ENCODE results near the gene WWOX. TPM values are rescaled to one million over a fixed set of nuclear protein-coding genes. Genes with fewer than 3 reads are reported as not detected.

The WWOX gene
- total RNA-seq, 1 donor from 2014 or later: 19.2 TPM

GRCh38 chr16:78543023-78543422 lies 443.6 kb downstream of the WWOX start:
- Histone ChIP-seq H3K27ac (no peak overlapping the region), H3K4me1 (no peaks in the 10 kb centered on the region), H3K36me3 (no peaks in the 10 kb centered on the region), H3K27me3 (ENCODE audit: low read depth) (no peaks in the 10 kb centered on the region), H3K9me3 (no peaks in the 10 kb centered on the region), H3K4me3 (no peak overlapping the region)
- no peak for TF ChIP-seq CTCF (IDR thresholded peaks at IDR 0.05)
- intact Hi-C loops (cut with DNase I): no loop called here
- DNase-seq (no peak), ATAC-seq (no peak)

GRCh38 chr16:78549366-78549765 lies 449.9 kb downstream of the WWOX start:
- ATAC-seq (no peak), DNase-seq (no peak)
- H3K27me3 ChIP-seq (ENCODE audit: low read depth): no peaks in the 10 kb centered on the region
- no peak overlapping the region for H3K27ac ChIP-seq
- no peaks in the 10 kb centered on the region for H3K4me1 ChIP-seq
- no peak for TF ChIP-seq CTCF (IDR thresholded peaks at IDR 0.05)
- no peaks in the 10 kb centered on the region for H3K9me3 ChIP-seq
- no peaks in the 10 kb centered on the region for H3K36me3 ChIP-seq
- H3K4me3 ChIP-seq: no peak overlapping the region
- intact Hi-C loops (cut with DNase I): no loop called here

- no peak for DNase-seq
- Histone ChIP-seq H3K4me1 (no peaks in the 10 kb centered on the region), H3K27me3 (ENCODE audit: low read depth) (no peaks in the 10 kb centered on the region), H3K9me3 (no peaks in the 10 kb centered on the region), H3K4me3 (no peak overlapping the region), H3K36me3 (no peaks in the 10 kb centered on the region), H3K27ac (no peak overlapping the region)
- TF ChIP-seq CTCF (IDR thresholded peaks at IDR 0.05): no peak
- intact Hi-C loops (cut with DNase I): no loop called here
- ATAC-seq: peak; percentile 74 to 81
Measured at GRCh38 chr16:78551487-78552085, 452.1 kb downstream of the WWOX start.

GRCh38 chr16:78552106-78552675 lies 452.7 kb downstream of the WWOX start:
- TF ChIP-seq CTCF (IDR thresholded peaks at IDR 0.05): no peak
- intact Hi-C loops (cut with DNase I): no loop called here
- Histone ChIP-seq H3K27me3 (ENCODE audit: low read depth) (no peaks in the 10 kb centered on the region), H3K4me3 (no peak overlapping the region), H3K36me3 (no peaks in the 10 kb centered on the region), H3K4me1 (no peaks in the 10 kb centered on the region), H3K9me3 (no peaks in the 10 kb centered on the region), H3K27ac (no peak overlapping the region)
- ATAC-seq (no peak), DNase-seq (no peak)

- H3K27me3 ChIP-seq (ENCODE audit: low read depth): no peaks in the 10 kb centered on the region
- H3K36me3 ChIP-seq: no peaks in the 10 kb centered on the region
- TF ChIP-seq CTCF (IDR thresholded peaks at IDR 0.05): no peak
- DNase-seq: no peak
- intact Hi-C loops (cut with DNase I): no loop called here
- H3K4me1 ChIP-seq: no peaks in the 10 kb centered on the region
- no peaks in the 10 kb centered on the region for H3K9me3 ChIP-seq
- no peak overlapping the region for H3K27ac ChIP-seq
- H3K4me3 ChIP-seq: no peak overlapping the region
- peak in 1 of 2 donors; percentile 32 for ATAC-seq
Measured at GRCh38 chr16:78552716-78553115, 453.3 kb downstream of the WWOX start.

Data from lower lobe of right lung (tissue), 2 donors.